GM12891 (cell line): ENCODE data around the gene SPRED2.

Experiments used
- PAX5 ChIP-seq: IDR thresholded peaks from 2 replicates; pipeline ENCODE4 v1.6.1; 2011; ENCODE audit warnings: low read length, moderate library complexity, mild to moderate bottlenecking; ENCODE audit not compliant: insufficient read depth, severe bottlenecking
- POLR2A ChIP-seq: IDR thresholded peaks from 2 replicates; pipeline ENCODE4 v1.6.1; 2011; ENCODE audit warnings: low read depth, low read length, control low read depth
- POLR2AphosphoS5 ChIP-seq: IDR thresholded peaks from 2 replicates; pipeline ENCODE4 v1.6.1; 2011; ENCODE audit warnings: low read depth, low read length, control low read depth
- POU2F2 ChIP-seq: IDR thresholded peaks from 2 replicates; pipeline ENCODE4 v1.6.1; 2011; ENCODE audit warnings: low read depth, mild to moderate bottlenecking, control low read depth, low read length, moderate library complexity
- TAF1 ChIP-seq: IDR thresholded peaks from 2 replicates; pipeline ENCODE4 v1.6.1; 2011; ENCODE audit warnings: low read depth, low read length, control low read depth

- TF ChIP-seq POLR2A = no peak
- TF ChIP-seq TAF1 = no peak
- no peak for TF ChIP-seq PAX5
- no peak for TF ChIP-seq POU2F2
- TF ChIP-seq POLR2AphosphoS5 = no peak
These were observed 46.2 kb upstream of the SPRED2 start for GRCh38 chr2:65478498-65479135.
